NCI-H2196 (cell line): Measurements from ENCODE around the gene TIRAP.

Experiments used
- DNase-seq: peaks from one replicate; lab custom pipeline; 2025; ENCODE audit not compliant: unreplicated experiment; lab: John Stamatoyannopoulos, UW

TIRAP gene

DNA sequence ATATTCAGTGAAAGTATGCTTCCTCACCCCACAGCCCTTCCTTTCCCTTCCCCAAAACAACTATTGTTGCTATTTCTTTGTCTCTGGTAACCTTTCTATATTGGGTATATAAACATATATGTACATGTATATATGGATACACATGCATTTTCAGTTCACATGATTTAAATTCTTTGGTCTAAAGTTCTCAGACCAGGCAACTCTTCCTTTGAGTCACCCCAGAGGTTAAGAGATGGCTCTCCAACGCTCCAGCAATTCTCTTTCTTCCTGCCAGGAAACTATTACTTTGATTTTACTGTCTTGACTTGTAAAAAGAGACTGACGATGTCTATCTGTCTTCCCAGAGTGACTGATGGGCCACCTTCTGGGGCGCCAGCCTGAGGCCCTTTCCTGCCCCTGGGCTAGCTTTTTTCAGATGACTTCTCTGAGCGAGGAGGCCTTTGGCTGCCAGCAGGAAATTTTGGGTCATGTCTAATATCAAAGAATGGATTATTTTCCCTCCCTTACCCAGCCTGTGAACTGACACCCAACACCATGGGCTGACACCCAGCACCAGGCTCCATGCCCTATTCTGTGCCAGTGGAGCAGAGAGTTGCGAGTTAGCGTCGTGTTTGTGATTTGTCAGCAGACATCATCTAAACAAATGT is 58.2 kb downstream of the TIRAP start:
- DNase-seq, result no peak

DNA sequence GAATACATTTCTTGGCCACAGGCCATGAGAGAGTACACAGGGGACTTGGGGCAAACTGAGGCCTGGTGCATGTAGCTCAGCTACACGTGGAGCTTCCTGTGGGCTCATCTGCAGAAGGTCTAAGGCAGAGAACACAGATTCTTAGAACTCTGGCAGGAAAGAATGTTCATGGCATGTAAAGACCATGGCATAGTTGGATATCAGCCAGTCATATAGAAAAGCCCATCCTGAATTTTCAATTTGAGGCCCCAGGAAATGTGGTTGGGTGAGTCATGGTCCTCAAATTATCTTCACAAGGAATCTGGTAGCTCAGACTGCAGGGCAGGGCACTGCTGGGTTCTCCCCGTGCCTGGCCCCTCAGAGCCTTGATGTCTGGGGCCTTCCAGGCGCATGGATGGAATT is 58.9 kb downstream of the TIRAP start:
- no peak for DNase-seq

DNA sequence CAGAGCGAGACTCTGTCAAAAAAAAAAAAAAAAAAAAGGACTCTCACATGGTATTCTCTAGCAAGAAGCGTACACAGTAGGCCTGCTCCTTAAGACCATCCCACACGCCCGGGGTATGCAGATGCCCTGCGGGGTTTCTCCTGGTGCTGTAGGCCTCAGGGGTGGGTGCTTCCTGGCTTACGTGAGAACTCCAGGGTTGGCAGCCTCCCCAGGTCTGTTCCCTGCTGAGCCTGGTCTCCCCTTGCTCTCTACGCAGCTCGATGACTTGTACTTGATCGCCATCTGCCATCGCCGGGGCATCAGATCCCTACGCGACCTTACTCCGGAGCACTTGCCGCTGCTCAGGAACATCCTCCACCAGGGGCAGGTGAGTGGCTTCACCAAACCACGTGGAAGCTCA is 60.2 kb downstream of the TIRAP start:
- DNase-seq, result no peak
